Spinal cord (tissue), 10 donors: Measurements from ENCODE around the gene LRP1B. TPM values are rescaled to one million over a fixed set of nuclear protein-coding genes. Genes with fewer than 3 reads are reported as not detected.

Source experiments
- DNase-seq, 6 donors: peaks; one replicate each; pipeline versions ENCODE4 v3.0.0 to v3.0.0-alpha.2; 2013 to 2015; ENCODE audit warnings: low spot score in 6 of 6, low read depth in 4 of 6
- H3K27ac ChIP-seq: one replicate; pipeline ENCODE4 v1.5.1; 2013; ENCODE audit warnings: low read depth, low read length, control low read depth
- H3K27me3 ChIP-seq: one replicate; pipeline ENCODE4 v1.6.1; 2013; ENCODE audit warnings: low read length; ENCODE audit not compliant: control insufficient read depth, insufficient read depth
- H3K36me3 ChIP-seq: one replicate; pipeline ENCODE4 v1.6.1; 2013; ENCODE audit warnings: low read length; ENCODE audit not compliant: control insufficient read depth, insufficient read depth
- H3K4me1 ChIP-seq: one replicate; pipeline ENCODE4 v1.6.1; 2013; ENCODE audit warnings: low read length; ENCODE audit not compliant: control insufficient read depth, insufficient read depth
- H3K4me3 ChIP-seq: one replicate; pipeline ENCODE4 v1.5.1; 2013; ENCODE audit warnings: low read depth, low read length, control low read depth
- H3K9me3 ChIP-seq: one replicate; pipeline ENCODE4 v1.6.1; 2013; ENCODE audit warnings: low read length; ENCODE audit not compliant: control insufficient read depth, insufficient read depth
- WGBS: methylation state at CpG from one replicate; pipeline ENCODE4 v1.1.5; 2013; ENCODE audit warnings: missing lambda C conversion rate; ENCODE audit not compliant: insufficient coverage; 5-methylcytosine and 5-hydroxymethylcytosine counted together
- polyA plus RNA-seq, 2 donors: library from polyadenylated mRNA; unstranded; fragments of 120-200 nt; gene quantifications; one replicate each; pipeline ENCODE4 v1.2.1, GENCODE V29; 2013; ENCODE audit not compliant: insufficient read length in 2 of 2
- total RNA-seq, 2 donors: library from RNA; depleted of rRNA in 1 of 2; stranded (reverse); fragments of 120-200 nt in 1 of 2; fragments of >200 nt in 1 of 2; gene quantifications; one replicate each; pipeline versions ENCODE4 v1.2.3 to v1.2.4, GENCODE V29; 2013 to 2014
- donor health status: healthy.

The LRP1B gene
- total and polyA plus RNA-seq, 4 donors: 22.1 to 70.2 (median 32.1) TPM

DNA sequence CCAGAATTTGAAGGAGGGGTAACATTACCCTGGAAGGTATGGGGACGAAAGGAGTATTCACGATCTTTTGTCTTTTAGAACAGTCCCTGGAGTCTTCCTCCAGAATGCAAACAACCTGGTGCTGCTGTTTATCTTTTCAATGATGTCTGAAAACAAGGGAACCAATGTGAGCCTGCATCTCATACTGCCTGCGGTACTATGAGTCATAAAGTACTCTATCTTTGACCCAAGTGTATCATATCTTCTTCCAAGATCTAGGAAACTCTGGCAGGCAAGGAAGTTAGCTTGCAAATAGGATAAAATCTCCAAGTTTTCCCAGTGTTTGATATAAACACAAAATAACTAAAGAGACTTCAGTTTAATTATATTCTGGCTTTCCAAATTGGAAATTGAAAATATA, 968.5 kb downstream of the LRP1B start:
- WGBS: 100% methylated on average over 1 of the region's 3 CpGs
- no peaks in the 10 kb centered on the region for H3K27me3 ChIP-seq
- H3K4me1 ChIP-seq: no peaks in the 10 kb centered on the region
- no peaks in the 10 kb centered on the region for H3K36me3 ChIP-seq
- H3K27ac ChIP-seq: no peak overlapping the region
- no peak for DNase-seq
- no peaks in the 10 kb centered on the region for H3K9me3 ChIP-seq
- no peak overlapping the region for H3K4me3 ChIP-seq

GRCh38 chr2:141151611-141152286, 979.1 kb downstream of the LRP1B start:
- no peaks in the 10 kb centered on the region for H3K27me3 ChIP-seq
- no peaks in the 10 kb centered on the region for H3K36me3 ChIP-seq
- H3K4me3 ChIP-seq: no peak overlapping the region
- no peaks in the 10 kb centered on the region for H3K4me1 ChIP-seq
- DNase-seq: no peak
- H3K27ac ChIP-seq: no peak overlapping the region
- 80% methylated on average over 1 of the region's 3 CpGs for WGBS
- no peaks in the 10 kb centered on the region for H3K9me3 ChIP-seq

- DNase-seq: no peak
- H3K27me3 ChIP-seq: no peaks in the 10 kb centered on the region
- no peaks in the 10 kb centered on the region for H3K4me1 ChIP-seq
- no peak overlapping the region for H3K27ac ChIP-seq
- H3K9me3 ChIP-seq: no peaks in the 10 kb centered on the region
- H3K36me3 ChIP-seq: no peaks in the 10 kb centered on the region
- WGBS: no CpG with 5 or more reads among the region's 3 CpGs
- no peak overlapping the region for H3K4me3 ChIP-seq
Observed at GRCh38 chr2:141142025-141142424, 988.8 kb downstream of the LRP1B start.

DNA sequence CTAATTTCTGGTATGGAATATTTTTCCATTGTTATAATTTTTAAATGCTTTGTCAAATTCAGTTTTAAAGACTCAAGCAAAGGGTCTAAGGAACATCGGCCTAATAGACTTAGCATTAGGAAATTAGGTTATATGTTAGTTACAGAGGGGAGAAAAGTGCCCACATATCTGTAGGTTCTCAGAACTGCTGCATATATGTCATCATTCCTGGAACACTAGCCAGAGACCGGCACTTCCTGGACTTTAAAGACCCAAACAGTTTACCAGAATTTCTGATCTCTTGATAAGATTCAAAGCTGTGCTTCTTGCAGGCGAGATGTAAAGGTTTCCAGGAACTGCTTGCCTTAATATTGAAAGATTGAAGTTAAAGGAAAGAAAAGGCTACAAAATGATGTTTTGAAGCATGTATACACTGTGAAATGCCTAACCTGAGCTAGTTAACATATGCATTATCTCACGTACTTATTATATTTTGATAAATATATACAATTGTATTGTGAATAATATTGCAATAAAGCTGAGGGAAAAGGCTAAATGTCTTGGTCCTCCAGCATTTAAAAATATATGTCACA, 993.6 kb downstream of the LRP1B start:
- H3K9me3 ChIP-seq: no peaks in the 10 kb centered on the region
- no peaks in the 10 kb centered on the region for H3K27me3 ChIP-seq
- no peak overlapping the region for H3K27ac ChIP-seq
- H3K36me3 ChIP-seq: no peaks in the 10 kb centered on the region
- H3K4me1 ChIP-seq: no peaks in the 10 kb centered on the region
- H3K4me3 ChIP-seq: no peak overlapping the region
- no peak for DNase-seq
- 100% methylated on average over 1 of the region's 4 CpGs for WGBS

DNA sequence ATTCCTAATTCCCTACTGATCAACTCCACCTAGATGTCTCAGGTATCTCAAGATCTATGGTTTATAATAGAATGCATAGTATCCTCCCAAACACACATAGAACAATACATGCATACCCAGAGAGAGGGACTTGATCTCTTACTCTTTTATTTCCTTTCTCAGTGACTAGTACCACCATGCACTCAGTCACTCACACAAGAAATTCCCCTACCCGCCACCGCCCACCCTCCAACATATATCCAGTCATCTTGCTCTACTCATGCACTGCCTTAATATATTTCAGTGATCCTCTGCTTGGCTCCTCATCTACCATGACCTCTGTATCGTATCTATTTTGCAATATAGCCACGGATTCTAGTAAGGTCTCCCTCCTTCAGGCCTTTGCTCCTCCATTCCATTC, 996.9 kb downstream of the LRP1B start:
- WGBS: 94% methylated on average over 3 of the region's 4 CpGs
- no peaks in the 10 kb centered on the region for H3K4me1 ChIP-seq
- DNase-seq: no peak
- H3K4me3 ChIP-seq: no peak overlapping the region
- H3K27me3 ChIP-seq: no peaks in the 10 kb centered on the region
- H3K9me3 ChIP-seq: no peaks in the 10 kb centered on the region
- no peak overlapping the region for H3K27ac ChIP-seq
- no peaks in the 10 kb centered on the region for H3K36me3 ChIP-seq

DNA sequence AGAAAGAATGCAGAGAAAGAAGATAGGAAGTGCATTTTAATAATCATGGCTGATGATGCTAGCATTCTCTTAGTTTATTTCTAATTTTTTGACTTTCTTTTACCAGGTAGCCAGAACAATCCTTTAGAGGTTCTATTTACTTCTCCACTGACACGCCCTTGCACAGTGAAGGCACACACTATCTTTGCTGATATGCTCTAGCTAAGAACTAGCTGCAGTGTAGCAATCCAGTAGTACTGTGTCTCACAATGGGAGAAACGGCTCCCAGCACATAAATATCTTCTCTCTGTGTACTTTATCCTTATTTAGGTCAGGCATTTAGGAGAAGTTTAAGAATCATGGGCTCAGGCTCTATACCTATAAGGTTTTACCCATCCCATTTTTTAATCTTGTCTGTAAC, 1005.4 kb downstream of the LRP1B start:
- H3K27me3 ChIP-seq: no peaks in the 10 kb centered on the region
- H3K9me3 ChIP-seq: no peaks in the 10 kb centered on the region
- H3K36me3 ChIP-seq: no peaks in the 10 kb centered on the region
- no peak overlapping the region for H3K27ac ChIP-seq
- H3K4me3 ChIP-seq: no peak overlapping the region
- no peak for DNase-seq
- no peaks in the 10 kb centered on the region for H3K4me1 ChIP-seq
- WGBS: no CpG with 5 or more reads among the region's 2 CpGs

DNA sequence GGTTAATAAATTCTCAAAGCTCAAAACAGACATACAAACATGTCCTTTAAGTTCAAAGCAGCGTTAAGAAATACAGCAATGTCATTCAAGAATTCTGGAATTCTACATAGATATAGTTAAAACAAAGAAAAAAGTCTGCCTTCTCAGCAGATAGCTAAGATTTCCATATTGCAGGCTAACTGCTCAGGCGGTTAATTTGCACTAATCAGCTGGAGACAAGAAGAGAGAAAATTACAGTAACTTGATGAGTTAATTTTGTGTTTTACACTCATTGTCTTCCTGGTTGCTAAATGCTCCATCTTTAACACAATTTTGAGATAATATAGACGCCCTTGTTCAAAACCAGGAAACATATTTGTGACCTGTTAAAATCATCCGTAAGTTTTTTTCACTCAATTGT, 1012.0 kb downstream of the LRP1B start:
- WGBS: no CpG with 5 or more reads among the region's 4 CpGs
- no peak overlapping the region for H3K27ac ChIP-seq
- DNase-seq: peak in 1 of 6 donors; percentile 70
- no peaks in the 10 kb centered on the region for H3K27me3 ChIP-seq
- H3K4me3 ChIP-seq: no peak overlapping the region
- H3K36me3 ChIP-seq: no peaks in the 10 kb centered on the region
- no peaks in the 10 kb centered on the region for H3K9me3 ChIP-seq
- peaks cover 3% of the 10 kb centered on the region for H3K4me1 ChIP-seq

DNA sequence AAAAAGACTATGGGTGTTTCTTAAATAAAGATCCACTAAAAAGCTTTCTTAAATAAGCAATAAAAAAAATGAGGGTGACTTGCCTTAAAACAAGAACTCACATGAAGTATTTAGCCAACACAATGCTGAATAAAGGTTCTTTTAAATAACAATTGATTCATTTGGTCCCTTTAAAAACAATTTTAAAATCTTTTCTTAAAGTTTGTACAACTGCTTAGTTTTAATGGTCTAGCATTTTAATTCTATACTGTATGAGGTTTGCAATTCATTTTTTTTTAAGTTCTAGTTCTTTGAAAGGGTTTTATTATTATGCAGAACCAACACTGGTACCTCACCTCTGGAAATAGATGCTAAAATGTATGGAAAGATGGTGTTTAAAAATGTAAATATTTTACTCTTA, 1017.5 kb downstream of the LRP1B start:
- DNase-seq: no peak
- Histone ChIP-seq H3K4me1 (peaks cover 3% of the 10 kb centered on the region), H3K36me3 (no peaks in the 10 kb centered on the region), H3K9me3 (peaks cover 2% of the 10 kb centered on the region), H3K27ac (no peak overlapping the region), H3K4me3 (no peak overlapping the region), H3K27me3 (no peaks in the 10 kb centered on the region)

- Histone ChIP-seq H3K9me3 (peaks cover 2% of the 10 kb centered on the region), H3K4me3 (no peak overlapping the region), H3K27me3 (no peaks in the 10 kb centered on the region), H3K27ac (no peak overlapping the region), H3K36me3 (no peaks in the 10 kb centered on the region), H3K4me1 (peaks cover 3% of the 10 kb centered on the region)
- DNase-seq: no peak
Observed at GRCh38 chr2:141109633-141110032, 1021.2 kb downstream of the LRP1B start.

DNA sequence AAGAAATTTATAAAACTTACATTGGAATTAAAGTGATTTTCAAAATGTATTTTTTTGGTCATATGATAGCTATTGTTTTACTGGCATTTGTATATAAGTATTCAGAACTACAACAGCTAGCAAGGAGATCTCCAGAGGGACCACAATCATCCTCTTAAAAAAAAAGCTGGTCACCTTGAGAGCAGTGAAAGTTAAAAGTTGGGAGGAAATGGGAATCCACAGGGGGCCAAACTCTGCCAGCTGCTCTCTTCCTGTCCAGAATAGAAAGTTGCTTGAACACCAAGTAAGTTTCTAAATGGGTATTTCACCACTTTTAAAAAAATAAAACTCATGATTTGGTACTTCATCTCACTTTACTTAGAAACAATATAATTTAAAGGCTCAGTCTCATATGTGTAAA, 1025.1 kb downstream of the LRP1B start:
- no peaks in the 10 kb centered on the region for H3K27me3 ChIP-seq
- H3K9me3 ChIP-seq: no peaks in the 10 kb centered on the region
- no peak overlapping the region for H3K27ac ChIP-seq
- no peak for DNase-seq
- H3K4me1 ChIP-seq: no peaks in the 10 kb centered on the region
- H3K36me3 ChIP-seq: no peaks in the 10 kb centered on the region
- no peak overlapping the region for H3K4me3 ChIP-seq
